GM12891 (cell line): ENCODE data around the gene ZDHHC19.

Experiments
- DNase-seq: peaks from one replicate; pipeline ENCODE4 v3.0.0; 2011; ENCODE audit warnings: low spot score; ENCODE audit not compliant: insufficient read length
- FAIRE-seq: peaks from 2 replicates; lab custom pipeline; 2011; peaks lifted over from hg19 to GRCh38; lab: Jason Lieb, UNC
- PAX5 ChIP-seq: IDR thresholded peaks from 2 replicates; pipeline ENCODE4 v1.6.1; 2011; ENCODE audit warnings: low read length, moderate library complexity, mild to moderate bottlenecking; ENCODE audit not compliant: insufficient read depth, severe bottlenecking
- POLR2A ChIP-seq: IDR thresholded peaks from 2 replicates; pipeline ENCODE4 v1.6.1; 2011; ENCODE audit warnings: low read depth, low read length, control low read depth
- POLR2AphosphoS5 ChIP-seq: IDR thresholded peaks from 2 replicates; pipeline ENCODE4 v1.6.1; 2011; ENCODE audit warnings: low read depth, low read length, control low read depth
- POU2F2 ChIP-seq: IDR thresholded peaks from 2 replicates; pipeline ENCODE4 v1.6.1; 2011; ENCODE audit warnings: low read depth, mild to moderate bottlenecking, control low read depth, low read length, moderate library complexity
- SPI1 ChIP-seq: IDR thresholded peaks from 2 replicates; pipeline ENCODE4 v1.6.1; 2011; ENCODE audit warnings: low read depth, low read length, control low read depth
- TAF1 ChIP-seq: IDR thresholded peaks from 2 replicates; pipeline ENCODE4 v1.6.1; 2011; ENCODE audit warnings: low read depth, low read length, control low read depth

Gene ZDHHC19

DNA sequence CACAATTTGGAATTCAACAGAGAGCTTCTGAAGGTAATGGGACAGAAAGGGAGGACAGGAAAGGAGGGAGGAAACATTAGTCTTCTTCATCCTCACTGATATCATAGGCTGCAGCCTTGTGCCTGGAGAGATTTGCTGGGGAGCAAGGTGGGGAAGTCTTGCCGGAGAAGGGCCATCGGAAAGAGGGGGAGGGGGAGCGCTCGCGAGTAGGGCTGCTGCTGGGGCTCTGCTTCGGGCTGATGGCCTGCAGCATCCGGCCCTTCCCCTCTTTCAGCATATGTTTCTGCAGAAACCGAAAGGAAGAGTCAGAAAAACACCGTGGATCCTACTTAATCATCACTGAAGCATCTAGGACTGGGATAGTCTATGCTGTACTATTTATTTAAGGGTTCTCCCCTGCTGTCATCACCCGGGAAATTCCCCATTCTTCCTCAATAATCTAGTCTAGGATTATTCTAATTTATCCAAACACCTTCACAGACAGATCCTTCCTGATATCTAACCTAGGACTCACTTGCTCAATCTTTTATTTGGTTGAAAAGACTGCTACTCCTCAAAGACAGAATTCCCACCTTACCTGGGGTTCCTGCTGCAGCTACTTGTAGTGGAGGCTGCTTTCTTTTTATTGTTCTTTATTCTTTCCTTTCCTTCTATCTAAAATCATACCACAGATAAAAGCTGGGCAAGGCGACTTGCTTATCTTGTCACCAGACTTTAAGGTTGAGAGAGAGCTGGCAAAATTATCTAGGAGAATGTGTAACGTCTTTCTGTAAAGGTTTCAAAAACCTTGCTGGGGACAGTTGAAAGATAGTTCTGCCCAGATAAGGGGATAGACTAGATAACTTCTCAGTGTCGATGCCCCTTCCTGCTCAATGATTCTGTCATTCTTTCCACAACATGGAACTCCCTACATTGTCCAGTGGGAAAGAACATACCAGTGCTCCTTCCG is 27.7 kb upstream of the ZDHHC19 start:
- TF ChIP-seq POU2F2 (no peak), SPI1 (no peak), POLR2A (no peak), POLR2AphosphoS5 (no peak), PAX5 (no peak), TAF1 (no peak)
- no peak for FAIRE-seq
- DNase-seq: no peak

DNA sequence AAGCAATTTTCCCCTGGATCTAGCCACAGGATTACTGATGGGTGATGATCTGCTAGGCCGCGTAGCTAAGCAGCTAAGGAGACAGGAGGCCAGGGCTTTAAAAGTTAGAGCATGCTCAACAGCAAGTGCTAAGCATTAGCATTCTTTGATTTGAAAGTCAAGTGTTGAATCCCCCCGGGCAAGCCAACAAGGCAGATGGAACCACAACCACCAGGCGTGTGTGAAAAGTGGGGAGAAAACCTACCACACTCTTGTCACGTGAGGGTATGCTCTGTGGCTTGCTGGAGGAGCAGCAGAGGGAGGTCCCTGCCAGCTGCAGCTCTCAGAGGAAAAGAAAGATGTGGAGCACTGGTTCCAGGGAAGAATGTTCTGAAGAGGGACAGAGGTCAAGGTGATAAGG is 26.0 kb upstream of the ZDHHC19 start:
- TF ChIP-seq POU2F2 (no peak), SPI1 (no peak), POLR2AphosphoS5 (no peak), PAX5 (no peak), POLR2A (no peak), TAF1 (no peak)
- peak; percentile 40 for FAIRE-seq
- no peak for DNase-seq

DNA sequence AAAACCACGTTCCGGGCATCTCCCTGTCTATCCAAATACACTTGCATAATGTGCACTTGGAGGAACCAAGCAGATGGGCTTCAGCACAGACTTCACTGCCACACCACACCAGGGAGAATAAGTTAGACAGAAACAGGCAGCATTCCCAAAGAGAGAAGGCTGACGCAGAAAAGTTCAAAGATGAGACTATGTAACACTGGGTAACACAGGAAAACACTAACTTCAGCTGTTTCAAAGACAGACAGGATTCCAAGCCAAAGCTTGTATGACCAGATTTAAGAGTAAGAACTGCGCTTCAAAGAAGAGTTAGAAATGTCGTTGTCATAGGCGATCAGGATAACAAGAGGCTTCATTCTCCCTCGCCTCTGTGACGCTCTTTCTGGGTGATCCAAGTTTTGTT is 25.0 kb upstream of the ZDHHC19 start:
- DNase-seq: no peak
- FAIRE-seq: peak; percentile 23
- TF ChIP-seq POU2F2 (no peak), PAX5 (no peak), TAF1 (no peak), POLR2A (no peak), SPI1 (no peak), POLR2AphosphoS5 (no peak)

DNA sequence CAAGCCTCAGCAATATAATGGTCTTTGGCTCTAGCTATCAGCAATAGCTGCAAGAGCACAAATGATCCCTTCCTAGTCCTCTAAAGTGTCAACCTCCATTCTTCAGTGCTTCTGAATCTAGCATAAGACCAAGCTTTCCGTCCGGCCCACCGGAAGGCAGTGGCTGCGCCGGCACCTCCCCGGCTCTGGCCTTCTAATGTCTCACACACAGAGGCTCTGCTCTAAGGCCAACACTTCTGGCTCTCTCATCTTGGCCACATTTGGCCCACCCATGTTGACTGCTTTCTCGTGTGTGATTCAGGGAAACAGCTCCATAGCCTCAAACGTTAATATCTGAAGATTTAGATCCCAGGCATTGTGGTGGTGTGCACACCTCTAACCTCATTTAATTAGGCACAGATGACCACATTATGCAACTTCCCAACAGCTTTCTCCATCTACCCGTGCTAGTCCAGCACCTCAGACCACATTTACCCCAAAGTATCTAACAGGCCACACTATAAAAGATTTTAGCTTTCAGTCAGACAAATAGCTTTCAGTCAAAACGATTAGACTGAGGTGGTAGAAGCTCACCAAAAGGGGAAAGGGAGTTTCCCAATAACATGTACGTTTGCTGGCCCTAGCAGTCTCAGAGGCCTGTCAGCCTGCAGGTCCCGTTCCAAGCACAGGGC is 24.4 kb upstream of the ZDHHC19 start:
- FAIRE-seq (no peak), DNase-seq (no peak)
- TF ChIP-seq POLR2A (no peak), TAF1 (no peak), POU2F2 (no peak), POLR2AphosphoS5 (no peak), PAX5 (no peak), SPI1 (no peak)

DNA sequence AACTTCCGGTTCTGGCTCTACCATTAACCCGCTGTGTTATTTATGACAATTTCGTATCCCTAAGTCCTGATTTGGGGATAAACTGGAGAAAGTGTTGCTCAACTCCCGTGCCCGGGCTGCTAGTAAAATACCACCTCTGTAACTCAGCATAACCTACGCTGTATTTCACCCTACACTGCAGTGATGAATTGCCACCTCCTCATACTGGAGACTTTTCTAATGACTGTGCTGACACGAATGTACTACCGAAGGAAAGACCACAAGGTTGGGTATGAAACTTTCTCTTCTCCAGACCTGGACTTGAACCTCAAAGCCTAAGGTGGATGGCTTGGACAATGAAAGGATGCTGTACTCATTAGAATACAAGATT is 21.7 kb upstream of the ZDHHC19 start:
- peak; percentile 65 for FAIRE-seq
- TF ChIP-seq POLR2A (no peak), POLR2AphosphoS5 (no peak), PAX5 (no peak), POU2F2 (no peak)

DNA sequence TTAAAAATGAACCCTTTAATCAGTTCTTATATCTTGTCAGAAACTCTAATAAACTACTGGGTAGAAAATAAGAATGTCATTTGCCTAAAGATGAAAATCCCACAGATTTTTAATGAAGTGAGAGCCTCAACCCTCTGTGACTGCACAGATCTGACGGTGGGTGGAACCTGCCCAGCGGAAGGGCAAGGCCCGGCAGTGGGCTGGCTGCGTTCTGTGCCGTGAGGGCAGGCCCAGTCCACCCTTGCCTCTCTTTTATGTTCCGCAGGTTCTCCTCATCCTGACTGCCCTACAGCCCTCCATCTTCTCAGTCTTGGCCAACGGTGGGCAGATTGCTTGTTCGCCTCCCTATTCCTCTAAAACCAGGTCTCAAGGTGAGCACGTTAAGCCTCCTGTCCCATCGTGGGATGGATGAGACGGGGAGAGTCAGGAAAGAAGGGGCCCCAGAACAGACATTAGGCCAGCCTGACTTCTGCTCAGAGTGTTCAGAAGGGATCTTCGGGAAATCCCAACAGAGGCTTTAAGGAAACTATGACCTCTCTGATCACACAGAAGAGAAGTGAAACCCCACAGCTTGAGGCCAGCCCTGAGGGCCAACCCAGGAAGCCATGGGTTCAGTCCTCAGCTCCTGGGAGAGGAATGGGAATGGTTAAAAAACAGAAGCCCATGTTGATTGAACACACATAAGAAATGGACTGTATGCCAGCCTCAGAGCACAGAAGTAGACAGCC is 21.1 kb upstream of the ZDHHC19 start:
- TF ChIP-seq SPI1: peak; percentile 93
- no peak for TF ChIP-seq POU2F2
- no peak for TF ChIP-seq POLR2AphosphoS5
- no peak for DNase-seq
- FAIRE-seq: no peak

More for the DNA sequence above, 21.7 kb upstream of the ZDHHC19 start:
- no peak for DNase-seq

DNA sequence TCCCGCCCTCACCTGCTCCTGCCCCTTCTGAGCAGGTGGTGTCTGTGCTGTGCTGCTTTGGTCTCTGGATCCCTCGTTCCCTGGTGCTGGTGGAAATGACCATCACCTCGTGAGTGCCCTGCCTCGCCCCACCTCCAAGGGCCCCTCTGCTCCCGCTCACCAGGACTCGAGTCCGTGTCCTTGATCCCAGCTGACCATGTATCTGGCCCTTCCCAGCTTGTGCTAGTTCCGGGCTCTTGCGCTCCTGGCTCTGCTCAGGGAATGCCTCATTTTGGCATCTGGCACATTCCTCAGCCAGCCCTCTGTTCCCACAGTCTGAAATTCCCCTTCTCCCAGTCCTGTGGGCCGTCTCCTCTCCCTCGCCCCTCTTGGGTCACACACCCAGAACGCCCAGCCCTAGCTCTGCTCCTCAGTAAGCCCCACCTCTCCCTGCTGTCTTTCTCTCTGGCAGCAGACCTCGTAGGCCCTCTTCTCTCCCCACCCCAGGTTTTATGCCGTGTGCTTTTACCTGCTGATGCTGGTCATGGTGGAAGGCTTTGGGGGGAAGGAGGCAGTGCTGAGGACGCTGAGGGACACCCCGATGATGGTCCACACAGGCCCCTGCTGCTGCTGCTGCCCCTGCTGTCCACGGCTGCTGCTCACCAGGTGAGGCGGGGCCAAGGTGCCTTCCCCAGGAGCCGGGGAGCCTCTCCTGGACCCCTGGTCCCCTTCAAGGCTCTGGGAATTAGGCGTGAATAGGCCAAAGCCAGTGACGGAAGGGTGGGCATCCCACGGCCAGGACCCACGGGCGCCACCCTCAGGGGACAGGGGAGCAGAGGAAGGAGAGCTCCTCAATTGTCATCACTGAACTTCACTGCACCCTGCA is 16.7 kb upstream of the ZDHHC19 start:
- DNase-seq (no peak), FAIRE-seq (no peak)
- TF ChIP-seq POLR2A (no peak), PAX5 (no peak), POLR2AphosphoS5 (no peak), POU2F2 (no peak), TAF1 (no peak), SPI1 (no peak)

DNA sequence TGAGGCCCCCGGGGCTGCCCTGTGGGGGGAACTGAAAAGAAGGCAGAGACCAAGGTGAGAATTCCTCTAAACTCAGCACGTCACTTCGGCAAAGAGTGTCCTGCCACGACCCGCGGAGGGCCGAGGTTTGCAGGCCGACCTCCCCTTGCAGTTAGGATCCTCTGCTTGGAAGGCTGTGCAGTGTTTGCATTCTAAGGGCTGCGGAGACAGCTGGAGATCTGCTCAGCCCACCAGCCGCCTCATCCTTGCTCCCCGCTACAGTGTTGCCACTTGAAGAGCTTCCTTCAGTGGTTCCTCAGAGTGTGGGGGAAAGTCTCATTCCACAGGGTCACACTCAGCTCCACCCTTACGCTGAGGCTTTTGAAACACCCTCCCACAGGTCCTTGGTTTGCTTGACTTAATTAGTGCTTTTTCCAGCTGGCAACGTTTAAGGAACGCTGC is 15.9 kb upstream of the ZDHHC19 start:
- no peak for TF ChIP-seq POLR2A
- no peak for TF ChIP-seq POLR2AphosphoS5
- no peak for TF ChIP-seq POU2F2
- no peak for TF ChIP-seq SPI1
- TF ChIP-seq PAX5: no peak
- TF ChIP-seq TAF1: no peak
- no peak for DNase-seq
- FAIRE-seq: no peak
